Smooth muscle cell (in vitro differentiated cells): ENCODE data around the gene PPP1R15B. TPM values are rescaled to one million over a fixed set of nuclear protein-coding genes. Genes with fewer than 3 reads are reported as not detected.

Experiments used
- DNase-seq: peaks from one replicate; lab custom pipeline; 2025; ENCODE audit not compliant: unreplicated experiment; lab: John Stamatoyannopoulos, UW
- H2AFZ ChIP-seq: fragments of 200-600 bp; sonication (generic); 2 replicates; pipeline ENCODE4 v1.6.0; 2016; ENCODE audit warnings: antibody characterized with exemption, low read depth, mild to moderate bottlenecking
- H3F3A ChIP-seq: fragments of 200-600 bp; sonication (generic); 2 replicates; pipeline ENCODE4 v1.6.0; 2017; ENCODE audit warnings: antibody characterized with exemption, low read depth
- H3K27ac ChIP-seq: fragments of 200-600 bp; sonication (generic); 2 replicates; pipeline ENCODE4 v1.5.1; 2016; ENCODE audit warnings: low read depth, mild to moderate bottlenecking
- H3K27me3 ChIP-seq: fragments of 200-600 bp; sonication (generic); 2 replicates; pipeline ENCODE4 v1.6.1; 2016; ENCODE audit warnings: low read depth, mild to moderate bottlenecking
- H3K36me3 ChIP-seq: fragments of 200-600 bp; sonication (generic); 2 replicates; pipeline ENCODE4 v1.5.1; 2016; ENCODE audit warnings: low read depth
- H3K4me1 ChIP-seq: fragments of 200-600 bp; sonication (generic); 2 replicates; pipeline ENCODE4 v1.5.1; 2016; ENCODE audit warnings: low read depth
- H3K4me2 ChIP-seq: fragments of 200-600 bp; sonication (generic); 2 replicates; pipeline ENCODE4 v1.6.0; 2016; ENCODE audit warnings: mild to moderate bottlenecking
- H3K4me3 ChIP-seq: fragments of 200-600 bp; sonication (generic); 2 replicates; pipeline ENCODE4 v1.5.1; 2016; ENCODE audit warnings: mild to moderate bottlenecking
- H3K79me2 ChIP-seq: fragments of 200-600 bp; sonication (generic); 2 replicates; pipeline ENCODE4 v1.6.0; 2016; ENCODE audit warnings: low read depth, mild to moderate bottlenecking
- H3K9ac ChIP-seq: fragments of 200-600 bp; sonication (generic); 2 replicates; pipeline ENCODE4 v1.6.0; 2016; ENCODE audit warnings: low read depth
- H3K9me3 ChIP-seq: fragments of 200-600 bp; sonication (generic); replicated peaks from 2 replicates; pipeline ENCODE4 v1.5.1; 2016; ENCODE audit warnings: low read depth
- H4K20me1 ChIP-seq: fragments of 200-600 bp; sonication (generic); 2 replicates; pipeline ENCODE4 v1.6.0; 2016; ENCODE audit warnings: low read depth
- CTCF ChIP-seq: fragments of 200-600 bp; sonication (generic); IDR thresholded peaks from 2 replicates; pipeline ENCODE4 v1.5.1; 2017; ENCODE audit warnings: borderline replicate concordance, mild to moderate bottlenecking, antibody characterized with exemption; ENCODE audit not compliant: insufficient read depth, poor library complexity, severe bottlenecking
- WGBS: methylation state at CpG from one replicate; pipeline ENCODE4 v1.1.7; 2016; ENCODE audit warnings: low lambda C conversion rate; 5-methylcytosine and 5-hydroxymethylcytosine counted together
- polyA plus RNA-seq: library from polyadenylated mRNA; unstranded; fragments of >200 nt; fragmentation: Nextera tagmentation; extraction: Ambion mirVana; gene quantifications from 2 replicates; pipeline ENCODE4 v1.2.1, GENCODE V29; 2016
- total RNA-seq: library from RNA; depleted of rRNA; stranded (reverse); fragments of >200 nt; gene quantifications from 2 replicates; pipeline ENCODE4 v1.2.3, GENCODE V29; 2014

The PPP1R15B gene
- total and polyA plus RNA-seq, 2 experiments from 2014 or later = 24.1 to 74.8 TPM

GRCh38 chr1:204454476-204454875 is 42.9 kb upstream of the PPP1R15B start:
- Histone ChIP-seq H3K27me3 (no peaks in the 10 kb centered on the region), H3K9me3 (no peaks in the 10 kb centered on the region), H3K27ac (no peak overlapping the region), H3K4me1 (peaks cover 27% of the 10 kb centered on the region), H4K20me1 (no peaks in the 10 kb centered on the region), H3K4me3 (no peak overlapping the region), H3K9ac (no peak overlapping the region), H2AFZ (no peak overlapping the region), H3K79me2 (no peaks in the 10 kb centered on the region), H3F3A (no peaks in the 10 kb centered on the region), H3K36me3 (no peaks in the 10 kb centered on the region), H3K4me2 (no peak overlapping the region)
- no peak for TF ChIP-seq CTCF
- WGBS = 92% methylated on average over 4 of the region's 4 CpGs
- DNase-seq = no peak

GRCh38 chr1:204453141-204453772 is 41.6 kb upstream of the PPP1R15B start:
- no peaks in the 10 kb centered on the region for H4K20me1 ChIP-seq
- H3K4me3 ChIP-seq = no peak overlapping the region
- H3K9ac ChIP-seq = no peak overlapping the region
- no peaks in the 10 kb centered on the region for H3K9me3 ChIP-seq
- H3F3A ChIP-seq = no peaks in the 10 kb centered on the region
- no peaks in the 10 kb centered on the region for H3K36me3 ChIP-seq
- peaks cover 27% of the 10 kb centered on the region for H3K4me1 ChIP-seq
- no peak for DNase-seq
- no peak overlapping the region for H3K27ac ChIP-seq
- no peaks in the 10 kb centered on the region for H3K79me2 ChIP-seq
- no peak for TF ChIP-seq CTCF
- no peak overlapping the region for H3K4me2 ChIP-seq
- 93% methylated on average over 8 of the region's 8 CpGs for WGBS
- no peaks in the 10 kb centered on the region for H3K27me3 ChIP-seq
- H2AFZ ChIP-seq = no peak overlapping the region

- H3K9me3 ChIP-seq = no peaks in the 10 kb centered on the region
- WGBS = 84% methylated on average over 8 of the region's 8 CpGs
- H3K36me3 ChIP-seq = no peaks in the 10 kb centered on the region
- no peaks in the 10 kb centered on the region for H4K20me1 ChIP-seq
- H3K4me3 ChIP-seq = no peak overlapping the region
- H3K27ac ChIP-seq = no peak overlapping the region
- H3K9ac ChIP-seq = no peak overlapping the region
- no peaks in the 10 kb centered on the region for H3K79me2 ChIP-seq
- TF ChIP-seq CTCF = no peak
- no peak overlapping the region for H3K4me2 ChIP-seq
- H3K27me3 ChIP-seq = no peaks in the 10 kb centered on the region
- no peaks in the 10 kb centered on the region for H3F3A ChIP-seq
- DNase-seq = no peak
- peaks cover 20% of the 10 kb centered on the region for H3K4me1 ChIP-seq
- H2AFZ ChIP-seq = no peak overlapping the region
These were observed 39.9 kb upstream of the PPP1R15B start for GRCh38 chr1:204451352-204452124.
